SK-N-SH treated with all-trans-retinoic acid at 6 μM for 48 hours (cell line): ENCODE measurements around the gene OR8J3.

Experiments used
- ATAC-seq: fragments of 200-7000 bp; cut with Tn5 transposase; 3 replicates; pipeline ENCODE4 v1.9.1; 2020; ENCODE audit warnings: mild to moderate bottlenecking, moderate library complexity
- ARNTL ChIP-seq: fragments of 450-650 bp; formaldehyde crosslinking; IDR thresholded peaks from 2 replicates; pipeline ENCODE4 v1.5.0; 2020; ENCODE audit warnings: low read depth, mild to moderate bottlenecking, moderate library complexity, borderline replicate concordance
- BACH2 ChIP-seq: fragments of 250-450 bp; sonication (Bioruptor Pico); IDR thresholded peaks from 2 replicates; pipeline ENCODE4 v1.9.0; 2021; ENCODE audit warnings: mild to moderate bottlenecking, borderline replicate concordance
- CREB5 ChIP-seq: fragments of 250-450 bp; sonication (Bioruptor Pico); IDR thresholded peaks from 2 replicates; pipeline ENCODE4 v1.5.1; 2020; ENCODE audit warnings: low read depth, mild to moderate bottlenecking, moderate library complexity
- ISL1 ChIP-seq: fragments of 250-450 bp; sonication (Bioruptor Pico); IDR thresholded peaks from 2 replicates; pipeline ENCODE4 v2.1.2; 2022; ENCODE audit warnings: mild to moderate bottlenecking, moderate library complexity
- OSR1 ChIP-seq: fragments of 250-450 bp; sonication (Bioruptor Pico); IDR thresholded peaks from 2 replicates; pipeline ENCODE4 v1.8.0; 2022; ENCODE audit warnings: moderate library complexity, mild to moderate bottlenecking, inconsistent platforms
- PPARA ChIP-seq: fragments of 250-450 bp; sonication (Bioruptor Pico); IDR thresholded peaks from 2 replicates; pipeline ENCODE4 v1.5.0; 2020; ENCODE audit warnings: mild to moderate bottlenecking, borderline replicate concordance
- RARB ChIP-seq: fragments of 250-450 bp; sonication (Bioruptor Pico); IDR thresholded peaks from 2 replicates; pipeline ENCODE4 v1.8.0; 2021; ENCODE audit warnings: mild to moderate bottlenecking, moderate library complexity
- TCF4 ChIP-seq: fragments of 250-450 bp; sonication (Bioruptor Pico); IDR thresholded peaks from 2 replicates; pipeline ENCODE4 v1.8.0; 2021; ENCODE audit warnings: mild to moderate bottlenecking, moderate library complexity, borderline replicate concordance
- ZC3H10 ChIP-seq: fragments of 250-450 bp; sonication (Bioruptor Pico); IDR thresholded peaks from 2 replicates; pipeline ENCODE4 v1.5.1; 2021; ENCODE audit warnings: mild to moderate bottlenecking, moderate library complexity
- ZFP3 ChIP-seq: fragments of 250-450 bp; sonication (Bioruptor Pico); IDR thresholded peaks from 2 replicates; pipeline ENCODE4 v1.5.0; 2020; ENCODE audit warnings: mild to moderate bottlenecking, moderate library complexity
- ZNF565 ChIP-seq: fragments of 450-650 bp; formaldehyde crosslinking; conservative IDR thresholded peaks from 2 replicates; pipeline ENCODE4 v1.5.0; 2020; ENCODE audit warnings: low read depth, mild to moderate bottlenecking, moderate library complexity
- ZNF70 ChIP-seq: fragments of 450-650 bp; formaldehyde crosslinking; IDR thresholded peaks from 2 replicates; pipeline ENCODE4 v1.5.0; 2020; ENCODE audit warnings: mild to moderate bottlenecking, moderate library complexity
- ZNF8 ChIP-seq: fragments of 450-650 bp; formaldehyde crosslinking; IDR thresholded peaks from 2 replicates; pipeline ENCODE4 v1.5.0; 2020; ENCODE audit warnings: mild to moderate bottlenecking, moderate library complexity
- TF ChIP-seq, protein P1 (sequence below): fragments of 250-450 bp; sonication (Bioruptor Pico); IDR thresholded peaks from 2 replicates; pipeline ENCODE4 v1.8.0; 2021; ENCODE audit warnings: low read depth, mild to moderate bottlenecking, moderate library complexity, borderline replicate concordance
- TF ChIP-seq, protein P2 (sequence below): fragments of 250-450 bp; sonication (Bioruptor Pico); IDR thresholded peaks from 2 replicates; pipeline ENCODE4 v1.5.1; 2021; ENCODE audit warnings: mild to moderate bottlenecking, moderate library complexity
- TF ChIP-seq, protein P3 (sequence below): fragments of 250-450 bp; sonication (Bioruptor Pico); IDR thresholded peaks from 2 replicates; pipeline ENCODE4 v1.5.0; 2020; ENCODE audit warnings: mild to moderate bottlenecking, moderate library complexity
- TF ChIP-seq, protein P4 (sequence below): fragments of 250-450 bp; sonication (Bioruptor Pico); IDR thresholded peaks from 2 replicates; pipeline ENCODE4 v1.8.0; 2020; ENCODE audit warnings: mild to moderate bottlenecking, moderate library complexity, borderline replicate concordance

Gene OR8J3, protein sequence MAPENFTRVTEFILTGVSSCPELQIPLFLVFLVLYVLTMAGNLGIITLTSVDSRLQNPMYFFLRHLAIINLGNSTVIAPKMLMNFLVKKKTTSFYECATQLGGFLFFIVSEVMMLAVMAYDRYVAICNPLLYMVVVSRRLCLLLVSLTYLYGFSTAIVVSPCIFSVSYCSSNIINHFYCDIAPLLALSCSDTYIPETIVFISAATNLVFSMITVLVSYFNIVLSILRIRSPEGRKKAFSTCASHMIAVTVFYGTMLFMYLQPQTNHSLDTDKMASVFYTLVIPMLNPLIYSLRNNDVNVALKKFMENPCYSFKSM

GRCh38 chr11:56140151-56140661 lies at the start of gene OR8J3:
OR8J3 (minus strand) TSS chr11:56140201; CDS start chr11:56137718, 2,483 bp downstream.
- no peak for TF ChIP-seq ARNTL (CRISPR knock-in tag)
- TF ChIP-seq CREB5 (CRISPR knock-in tag), result no peak
- no peak for TF ChIP-seq ZC3H10 (CRISPR knock-in tag)
- TF ChIP-seq RARB (CRISPR knock-in tag), result no peak
- no peak for TF ChIP-seq BACH2
- TF ChIP-seq, protein P1, sequence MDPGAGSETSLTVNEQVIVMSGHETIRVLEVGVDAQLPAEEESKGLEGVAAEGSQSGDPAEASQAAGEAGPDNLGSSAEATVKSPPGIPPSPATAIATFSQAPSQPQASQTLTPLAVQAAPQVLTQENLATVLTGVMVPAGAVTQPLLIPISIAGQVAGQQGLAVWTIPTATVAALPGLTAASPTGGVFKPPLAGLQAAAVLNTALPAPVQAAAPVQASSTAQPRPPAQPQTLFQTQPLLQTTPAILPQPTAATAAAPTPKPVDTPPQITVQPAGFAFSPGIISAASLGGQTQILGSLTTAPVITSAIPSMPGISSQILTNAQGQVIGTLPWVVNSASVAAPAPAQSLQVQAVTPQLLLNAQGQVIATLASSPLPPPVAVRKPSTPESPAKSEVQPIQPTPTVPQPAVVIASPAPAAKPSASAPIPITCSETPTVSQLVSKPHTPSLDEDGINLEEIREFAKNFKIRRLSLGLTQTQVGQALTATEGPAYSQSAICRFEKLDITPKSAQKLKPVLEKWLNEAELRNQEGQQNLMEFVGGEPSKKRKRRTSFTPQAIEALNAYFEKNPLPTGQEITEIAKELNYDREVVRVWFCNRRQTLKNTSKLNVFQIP, result no peak
- no peak for TF ChIP-seq TCF4
- no peak for TF ChIP-seq ZNF565 (CRISPR knock-in tag)
- TF ChIP-seq, protein P2, sequence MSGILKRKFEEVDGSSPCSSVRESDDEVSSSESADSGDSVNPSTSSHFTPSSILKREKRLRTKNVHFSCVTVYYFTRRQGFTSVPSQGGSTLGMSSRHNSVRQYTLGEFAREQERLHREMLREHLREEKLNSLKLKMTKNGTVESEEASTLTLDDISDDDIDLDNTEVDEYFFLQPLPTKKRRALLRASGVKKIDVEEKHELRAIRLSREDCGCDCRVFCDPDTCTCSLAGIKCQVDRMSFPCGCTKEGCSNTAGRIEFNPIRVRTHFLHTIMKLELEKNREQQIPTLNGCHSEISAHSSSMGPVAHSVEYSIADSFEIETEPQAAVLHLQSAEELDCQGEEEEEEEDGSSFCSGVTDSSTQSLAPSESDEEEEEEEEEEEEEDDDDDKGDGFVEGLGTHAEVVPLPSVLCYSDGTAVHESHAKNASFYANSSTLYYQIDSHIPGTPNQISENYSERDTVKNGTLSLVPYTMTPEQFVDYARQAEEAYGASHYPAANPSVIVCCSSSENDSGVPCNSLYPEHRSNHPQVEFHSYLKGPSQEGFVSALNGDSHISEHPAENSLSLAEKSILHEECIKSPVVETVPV (CRISPR knock-in tag), result no peak
- TF ChIP-seq, protein P3, sequence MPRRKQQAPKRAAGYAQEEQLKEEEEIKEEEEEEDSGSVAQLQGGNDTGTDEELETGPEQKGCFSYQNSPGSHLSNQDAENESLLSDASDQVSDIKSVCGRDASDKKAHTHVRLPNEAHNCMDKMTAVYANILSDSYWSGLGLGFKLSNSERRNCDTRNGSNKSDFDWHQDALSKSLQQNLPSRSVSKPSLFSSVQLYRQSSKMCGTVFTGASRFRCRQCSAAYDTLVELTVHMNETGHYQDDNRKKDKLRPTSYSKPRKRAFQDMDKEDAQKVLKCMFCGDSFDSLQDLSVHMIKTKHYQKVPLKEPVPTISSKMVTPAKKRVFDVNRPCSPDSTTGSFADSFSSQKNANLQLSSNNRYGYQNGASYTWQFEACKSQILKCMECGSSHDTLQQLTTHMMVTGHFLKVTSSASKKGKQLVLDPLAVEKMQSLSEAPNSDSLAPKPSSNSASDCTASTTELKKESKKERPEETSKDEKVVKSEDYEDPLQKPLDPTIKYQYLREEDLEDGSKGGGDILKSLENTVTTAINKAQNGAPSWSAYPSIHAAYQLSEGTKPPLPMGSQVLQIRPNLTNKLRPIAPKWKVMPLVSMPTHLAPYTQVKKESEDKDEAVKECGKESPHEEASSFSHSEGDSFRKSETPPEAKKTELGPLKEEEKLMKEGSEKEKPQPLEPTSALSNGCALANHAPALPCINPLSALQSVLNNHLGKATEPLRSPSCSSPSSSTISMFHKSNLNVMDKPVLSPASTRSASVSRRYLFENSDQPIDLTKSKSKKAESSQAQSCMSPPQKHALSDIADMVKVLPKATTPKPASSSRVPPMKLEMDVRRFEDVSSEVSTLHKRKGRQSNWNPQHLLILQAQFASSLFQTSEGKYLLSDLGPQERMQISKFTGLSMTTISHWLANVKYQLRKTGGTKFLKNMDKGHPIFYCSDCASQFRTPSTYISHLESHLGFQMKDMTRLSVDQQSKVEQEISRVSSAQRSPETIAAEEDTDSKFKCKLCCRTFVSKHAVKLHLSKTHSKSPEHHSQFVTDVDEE, result no peak
- no peak for TF ChIP-seq OSR1 (CRISPR knock-in tag)
- TF ChIP-seq, protein P4, sequence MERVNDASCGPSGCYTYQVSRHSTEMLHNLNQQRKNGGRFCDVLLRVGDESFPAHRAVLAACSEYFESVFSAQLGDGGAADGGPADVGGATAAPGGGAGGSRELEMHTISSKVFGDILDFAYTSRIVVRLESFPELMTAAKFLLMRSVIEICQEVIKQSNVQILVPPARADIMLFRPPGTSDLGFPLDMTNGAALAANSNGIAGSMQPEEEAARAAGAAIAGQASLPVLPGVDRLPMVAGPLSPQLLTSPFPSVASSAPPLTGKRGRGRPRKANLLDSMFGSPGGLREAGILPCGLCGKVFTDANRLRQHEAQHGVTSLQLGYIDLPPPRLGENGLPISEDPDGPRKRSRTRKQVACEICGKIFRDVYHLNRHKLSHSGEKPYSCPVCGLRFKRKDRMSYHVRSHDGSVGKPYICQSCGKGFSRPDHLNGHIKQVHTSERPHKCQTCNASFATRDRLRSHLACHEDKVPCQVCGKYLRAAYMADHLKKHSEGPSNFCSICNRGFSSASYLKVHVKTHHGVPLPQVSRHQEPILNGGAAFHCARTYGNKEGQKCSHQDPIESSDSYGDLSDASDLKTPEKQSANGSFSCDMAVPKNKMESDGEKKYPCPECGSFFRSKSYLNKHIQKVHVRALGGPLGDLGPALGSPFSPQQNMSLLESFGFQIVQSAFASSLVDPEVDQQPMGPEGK, result no peak
- no peak for ATAC-seq

DNA sequence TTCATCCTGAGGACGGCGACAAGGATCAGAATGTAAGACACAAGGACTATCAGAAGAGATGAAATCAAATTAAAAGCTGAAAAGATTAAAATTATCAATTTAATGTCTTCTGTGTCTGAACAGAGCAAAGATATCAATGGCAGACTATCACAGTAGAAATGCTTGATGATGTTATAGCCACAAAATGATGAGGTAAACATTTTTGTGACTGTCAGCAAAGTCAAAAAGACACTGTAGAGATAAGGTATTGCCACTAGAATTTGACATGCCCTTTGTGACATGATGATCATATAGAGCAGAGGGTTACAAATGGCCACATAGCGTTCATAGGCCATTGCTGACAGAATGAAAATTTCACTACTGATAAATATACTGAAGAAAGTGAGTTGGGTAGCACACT lies 48.6 kb upstream of the OR8J3 start:
- TF ChIP-seq, protein P2 (CRISPR knock-in tag), result no peak
- TF ChIP-seq BACH2 (no peak), PPARA (CRISPR knock-in tag) (no peak), ZNF70 (CRISPR knock-in tag) (no peak), ARNTL (CRISPR knock-in tag) (no peak), RARB (CRISPR knock-in tag) (no peak), ZNF8 (CRISPR knock-in tag) (no peak), ZFP3 (CRISPR knock-in tag) (no peak), ISL1 (CRISPR knock-in tag) (no peak)
- TF ChIP-seq, protein P4, result no peak
- TF ChIP-seq, protein P1, result no peak
- TF ChIP-seq, protein P3, result no peak
- ATAC-seq, result no peak
